HL-60 (cell line): ENCODE data around the gene POU2F3.

Experiments
- GABPA ChIP-seq: IDR thresholded peaks from 2 replicates; pipeline ENCODE4 v1.6.1; 2012; ENCODE audit warnings: low read depth
- POLR2AphosphoS5 ChIP-seq: IDR thresholded peaks from 2 replicates; pipeline ENCODE4 v1.6.1; 2012; ENCODE audit warnings: low read depth
- SPI1 ChIP-seq: IDR thresholded peaks from 2 replicates; pipeline ENCODE4 v1.6.1; 2012; ENCODE audit warnings: low read depth, mild to moderate bottlenecking, borderline replicate concordance
- TF ChIP-seq, protein P1 (sequence below): IDR thresholded peaks from one replicate; pipeline ENCODE4 v1.5.1; 2011; ENCODE audit warnings: low read length, control low read depth, inconsistent platforms; ENCODE audit not compliant: insufficient read depth

DNA sequence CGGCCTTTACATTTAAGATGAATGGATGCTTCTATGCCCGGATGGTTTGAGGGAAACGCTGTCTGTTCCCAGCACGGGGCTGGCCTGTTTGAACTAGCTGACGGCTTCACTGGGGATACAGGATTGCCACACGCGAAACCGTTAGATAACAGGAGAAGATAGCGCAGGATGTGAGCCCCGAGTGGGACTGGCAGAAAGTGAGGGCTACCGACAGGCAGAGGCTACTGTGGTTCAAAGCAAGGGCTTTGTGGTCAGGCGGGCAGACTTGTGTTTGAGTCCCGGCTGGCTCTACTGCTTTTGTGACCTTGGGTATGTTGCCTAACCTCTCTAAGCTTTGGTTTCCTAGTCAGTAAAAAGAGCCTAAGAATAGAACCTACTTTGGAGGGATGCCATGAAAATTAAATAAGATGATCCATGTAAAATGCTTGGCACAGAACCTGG, 31.9 kb upstream of the POU2F3 start:
- no peak for TF ChIP-seq GABPA
- TF ChIP-seq, protein P1, sequence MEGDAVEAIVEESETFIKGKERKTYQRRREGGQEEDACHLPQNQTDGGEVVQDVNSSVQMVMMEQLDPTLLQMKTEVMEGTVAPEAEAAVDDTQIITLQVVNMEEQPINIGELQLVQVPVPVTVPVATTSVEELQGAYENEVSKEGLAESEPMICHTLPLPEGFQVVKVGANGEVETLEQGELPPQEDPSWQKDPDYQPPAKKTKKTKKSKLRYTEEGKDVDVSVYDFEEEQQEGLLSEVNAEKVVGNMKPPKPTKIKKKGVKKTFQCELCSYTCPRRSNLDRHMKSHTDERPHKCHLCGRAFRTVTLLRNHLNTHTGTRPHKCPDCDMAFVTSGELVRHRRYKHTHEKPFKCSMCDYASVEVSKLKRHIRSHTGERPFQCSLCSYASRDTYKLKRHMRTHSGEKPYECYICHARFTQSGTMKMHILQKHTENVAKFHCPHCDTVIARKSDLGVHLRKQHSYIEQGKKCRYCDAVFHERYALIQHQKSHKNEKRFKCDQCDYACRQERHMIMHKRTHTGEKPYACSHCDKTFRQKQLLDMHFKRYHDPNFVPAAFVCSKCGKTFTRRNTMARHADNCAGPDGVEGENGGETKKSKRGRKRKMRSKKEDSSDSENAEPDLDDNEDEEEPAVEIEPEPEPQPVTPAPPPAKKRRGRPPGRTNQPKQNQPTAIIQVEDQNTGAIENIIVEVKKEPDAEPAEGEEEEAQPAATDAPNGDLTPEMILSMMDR = no peak
- TF ChIP-seq POLR2AphosphoS5 = no peak; the same call in 1 of the 2 replicates
- no peak for TF ChIP-seq SPI1
